GM21390 (cell line): ENCODE results near the gene HNRNPH1.
"Not testable (repeated sequence)": the region's sequence is repeated elsewhere in the genome, so short reads cannot be mapped to it uniquely, and the experiment has no call there.

Experiments
- ATAC-seq: cut with Tn5 transposase; IDR thresholded peaks from one replicate; pipeline ENCODE4 v1.9.1; 2021; ENCODE audit not compliant: unreplicated experiment

HNRNPH1 gene

GRCh38 chr5:179623003-179623905, at the start of gene HNRNPH1:
Gene HNRNPH1, minus strand, starts transcription at chr5:179623671. Its CDS starts 538 bp downstream, at chr5:179623133.
- ATAC-seq = peak; percentile 74

- ATAC-seq = no peak
Observed at GRCh38 chr5:179668391-179668790, 44.9 kb upstream of the HNRNPH1 start.

GRCh38 chr5:179661647-179662046, 38.2 kb upstream of the HNRNPH1 start:
- ATAC-seq = not testable (repeated sequence)

- peak; percentile 61 for ATAC-seq
Observed at GRCh38 chr5:179658179-179658856, 34.8 kb upstream of the HNRNPH1 start.

- peak; percentile 95 for ATAC-seq
Observed at GRCh38 chr5:179657302-179658178, 34.1 kb upstream of the HNRNPH1 start.

DNA sequence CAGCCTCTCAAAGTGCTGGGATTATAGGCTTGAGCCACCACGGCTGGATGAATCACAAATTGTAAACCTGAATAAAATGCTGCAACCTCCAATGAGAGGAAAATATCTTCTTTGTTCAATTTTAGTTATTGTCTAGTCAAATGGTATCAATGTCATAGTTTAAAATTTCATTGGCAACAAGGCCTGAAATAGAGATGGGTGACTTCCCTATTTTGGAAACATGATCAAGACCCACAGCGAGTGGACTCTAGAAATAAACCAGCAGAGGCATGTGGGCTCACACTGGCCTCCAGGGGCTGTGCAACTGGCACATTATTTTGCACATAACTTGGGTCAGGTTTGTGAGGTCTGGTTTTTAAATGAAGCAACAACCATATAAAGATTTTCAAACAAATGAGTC, 29.7 kb upstream of the HNRNPH1 start:
- ATAC-seq = not testable (repeated sequence)

DNA sequence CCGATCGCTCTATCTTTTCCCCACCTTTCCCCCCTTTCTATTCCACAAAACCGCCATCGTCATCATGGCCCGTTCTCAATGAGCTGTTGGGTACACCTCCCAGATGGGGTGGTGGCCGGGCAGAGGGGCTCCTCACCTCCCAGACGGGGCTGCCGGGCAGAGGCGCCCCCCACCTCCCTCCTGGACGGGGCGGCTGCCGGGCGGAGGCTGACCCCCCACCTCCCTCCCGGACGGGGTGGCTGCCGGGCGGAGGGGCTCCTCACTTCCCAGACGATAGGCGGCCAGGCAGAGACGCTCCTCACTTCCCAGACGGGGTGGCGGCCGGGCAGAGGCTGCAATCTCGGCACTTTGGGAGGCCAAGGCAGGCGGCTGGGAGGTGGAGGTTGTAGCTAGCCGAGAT, 26.8 kb upstream of the HNRNPH1 start:
- not testable (repeated sequence) for ATAC-seq

GRCh38 chr5:179649166-179649703, 25.8 kb upstream of the HNRNPH1 start:
- ATAC-seq = not testable (repeated sequence)

DNA sequence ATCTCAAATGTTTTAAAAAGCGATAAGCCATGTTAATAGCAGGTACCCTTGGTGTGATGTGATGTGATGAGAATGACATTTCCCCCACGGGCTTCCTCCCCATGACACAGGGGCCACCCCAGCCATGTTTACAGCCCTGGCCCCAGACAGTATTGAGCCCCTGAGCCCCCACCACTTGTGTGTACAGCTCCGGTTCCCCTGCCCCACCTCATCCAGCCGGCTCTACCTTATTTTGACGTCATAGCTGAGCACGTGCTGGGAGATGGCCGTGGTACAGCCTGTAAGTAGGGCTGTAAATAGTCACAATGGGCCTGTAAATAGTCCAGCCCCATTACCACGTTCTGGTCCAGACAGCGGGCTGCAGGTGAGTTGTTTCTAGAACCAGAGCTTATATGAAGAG, 24.9 kb upstream of the HNRNPH1 start:
- no peak for ATAC-seq

- not testable (repeated sequence) for ATAC-seq
Observed at GRCh38 chr5:179644766-179645165, 21.3 kb upstream of the HNRNPH1 start.

GRCh38 chr5:179643141-179643920, 19.9 kb upstream of the HNRNPH1 start:
- ATAC-seq = not testable (repeated sequence)

GRCh38 chr5:179642626-179643025, 19.2 kb upstream of the HNRNPH1 start:
- ATAC-seq = not testable (repeated sequence)

- ATAC-seq = not testable (repeated sequence)
Observed at GRCh38 chr5:179641745-179642144, 18.3 kb upstream of the HNRNPH1 start.

- not testable (repeated sequence) for ATAC-seq
Observed at GRCh38 chr5:179639296-179639695, 15.8 kb upstream of the HNRNPH1 start.

GRCh38 chr5:179634370-179635172, 11.1 kb upstream of the HNRNPH1 start:
- ATAC-seq = peak; percentile 93

GRCh38 chr5:179633501-179634369, 10.3 kb upstream of the HNRNPH1 start:
- ATAC-seq = peak; percentile 67

GRCh38 chr5:179624841-179625271, 1.4 kb upstream of the HNRNPH1 start:
- ATAC-seq = no peak
